ENCODE results near the gene FAM118B. TPM values are rescaled to one million over a fixed set of nuclear protein-coding genes. Genes with fewer than 3 reads are reported as not detected.

Gene FAM118B
- total RNA-seq, 1 donor from 2014 or later = 28.3 TPM

DNA sequence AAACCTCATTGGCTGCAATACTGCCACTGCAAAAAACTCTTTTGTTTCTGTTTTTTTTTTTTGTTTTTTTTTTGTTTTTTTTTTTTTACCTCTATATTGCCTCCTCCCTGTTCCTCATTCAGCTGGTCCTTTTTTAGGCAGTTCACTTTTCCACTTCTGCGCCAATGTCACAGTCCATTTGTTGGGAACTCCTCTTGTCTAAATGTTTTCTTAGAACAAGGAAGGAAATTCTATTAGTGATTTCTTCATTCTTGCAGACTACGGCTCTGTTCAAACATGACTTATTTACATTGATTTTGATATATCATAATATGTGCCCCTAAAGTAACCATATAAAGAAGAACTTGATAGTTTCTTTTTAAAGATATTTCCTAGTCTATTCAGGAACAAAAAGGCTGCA, 2.9 kb downstream of the FAM118B start:
- peaks cover 61% of the 10 kb centered on the region for H4K20me1 ChIP-seq (ENCODE audit: insufficient read depth, low read length)
- peaks cover 13% of the 10 kb centered on the region for H3K4me1 ChIP-seq (ENCODE audit: insufficient read depth, low read length)
- no peak overlapping the region for H3K4me3 ChIP-seq (ENCODE audit: insufficient read depth, low read depth, low read length)
- FAIRE-seq (no peak), DNase-seq (ENCODE audit: low read depth) (no peak)
- H3K36me3 Mint-ChIP-seq (ENCODE audit: low read depth, unreplicated experiment) = no peaks in the 10 kb centered on the region
- no peak overlapping the region for H3K9ac ChIP-seq (ENCODE audit: low read length)
- no peak overlapping the region for H3K4me2 ChIP-seq (ENCODE audit: low read length)
- peaks cover 4% of the 10 kb centered on the region for H3K36me3 ChIP-seq (ENCODE audit: insufficient read depth, low read length)
- no peaks in the 10 kb centered on the region for H3K9me3 Mint-ChIP-seq (ENCODE audit: unreplicated experiment)
- no peaks in the 10 kb centered on the region for H3K27me3 ChIP-seq (ENCODE audit: insufficient read depth, low read length)
- H3K27me3 Mint-ChIP-seq (ENCODE audit: low read depth, unreplicated experiment) = no peaks in the 10 kb centered on the region
- H3K27ac Mint-ChIP-seq (ENCODE audit: unreplicated experiment) = no peak overlapping the region
- no peak overlapping the region for H3K4me3 Mint-ChIP-seq (ENCODE audit: unreplicated experiment)
- no peak overlapping the region for H2AFZ ChIP-seq (ENCODE audit: low read depth, low read length)
- H3K4me1 Mint-ChIP-seq (ENCODE audit: low read depth, unreplicated experiment) = peaks cover 10% of the 10 kb centered on the region
- H3K27ac ChIP-seq (ENCODE audit: low read depth, low read length) = no peak overlapping the region
- H3K9me3 ChIP-seq (ENCODE audit: insufficient read depth, low read depth, low read length) = no peaks in the 10 kb centered on the region
- peaks cover 86% of the 10 kb centered on the region for H3K79me2 ChIP-seq (ENCODE audit: insufficient read depth, low read length)
- TF ChIP-seq, protein P1, sequence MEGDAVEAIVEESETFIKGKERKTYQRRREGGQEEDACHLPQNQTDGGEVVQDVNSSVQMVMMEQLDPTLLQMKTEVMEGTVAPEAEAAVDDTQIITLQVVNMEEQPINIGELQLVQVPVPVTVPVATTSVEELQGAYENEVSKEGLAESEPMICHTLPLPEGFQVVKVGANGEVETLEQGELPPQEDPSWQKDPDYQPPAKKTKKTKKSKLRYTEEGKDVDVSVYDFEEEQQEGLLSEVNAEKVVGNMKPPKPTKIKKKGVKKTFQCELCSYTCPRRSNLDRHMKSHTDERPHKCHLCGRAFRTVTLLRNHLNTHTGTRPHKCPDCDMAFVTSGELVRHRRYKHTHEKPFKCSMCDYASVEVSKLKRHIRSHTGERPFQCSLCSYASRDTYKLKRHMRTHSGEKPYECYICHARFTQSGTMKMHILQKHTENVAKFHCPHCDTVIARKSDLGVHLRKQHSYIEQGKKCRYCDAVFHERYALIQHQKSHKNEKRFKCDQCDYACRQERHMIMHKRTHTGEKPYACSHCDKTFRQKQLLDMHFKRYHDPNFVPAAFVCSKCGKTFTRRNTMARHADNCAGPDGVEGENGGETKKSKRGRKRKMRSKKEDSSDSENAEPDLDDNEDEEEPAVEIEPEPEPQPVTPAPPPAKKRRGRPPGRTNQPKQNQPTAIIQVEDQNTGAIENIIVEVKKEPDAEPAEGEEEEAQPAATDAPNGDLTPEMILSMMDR (IDR thresholded peaks at IDR 0.05; ENCODE audit: insufficient read depth, low read depth, low read length) = no peak
- no peak for TF ChIP-seq EZH2 (IDR thresholded peaks at IDR 0.05; ENCODE audit: insufficient read depth, low read length)

DNA sequence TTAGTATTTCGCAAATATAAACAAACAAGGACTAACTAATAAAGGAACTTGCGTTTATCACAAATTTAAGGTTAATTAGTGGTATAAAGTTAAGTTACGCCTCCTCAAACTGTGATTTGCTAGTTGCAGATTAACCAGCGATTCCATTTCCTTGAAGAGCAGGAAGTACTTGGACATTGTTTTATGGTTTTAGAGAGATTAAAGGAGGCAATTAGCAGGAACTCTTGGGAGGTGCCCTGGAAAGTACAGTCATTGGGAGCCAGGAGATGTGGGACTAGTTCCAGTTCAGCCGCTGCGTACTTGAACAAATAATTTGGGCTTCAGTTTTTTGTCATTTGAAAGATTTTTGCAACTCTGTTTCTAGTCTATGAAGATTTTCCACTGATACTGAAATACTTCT, 3.3 kb downstream of the FAM118B start:
- Histone ChIP-seq H3K79me2 (ENCODE audit: insufficient read depth, low read length) (peaks cover 88% of the 10 kb centered on the region), H4K20me1 (ENCODE audit: insufficient read depth, low read length) (peaks cover 64% of the 10 kb centered on the region), H3K27ac (ENCODE audit: low read depth, low read length) (no peak overlapping the region), H3K9me3 (ENCODE audit: insufficient read depth, low read depth, low read length) (no peaks in the 10 kb centered on the region), H3K9ac (ENCODE audit: low read length) (no peak overlapping the region), H2AFZ (ENCODE audit: low read depth, low read length) (no peak overlapping the region), H3K27me3 (ENCODE audit: insufficient read depth, low read length) (no peaks in the 10 kb centered on the region), H3K36me3 (ENCODE audit: insufficient read depth, low read length) (no peaks in the 10 kb centered on the region), H3K4me2 (ENCODE audit: low read length) (no peak overlapping the region), H3K4me3 (ENCODE audit: insufficient read depth, low read depth, low read length) (no peak overlapping the region), H3K4me1 (ENCODE audit: insufficient read depth, low read length) (peaks cover 13% of the 10 kb centered on the region)
- H3K9me3 Mint-ChIP-seq (ENCODE audit: unreplicated experiment) = no peaks in the 10 kb centered on the region
- TF ChIP-seq, protein P1 (IDR thresholded peaks at IDR 0.05; ENCODE audit: insufficient read depth, low read depth, low read length) = no peak
- TF ChIP-seq EZH2 (IDR thresholded peaks at IDR 0.05; ENCODE audit: insufficient read depth, low read length) = no peak
- H3K36me3 Mint-ChIP-seq (ENCODE audit: low read depth, unreplicated experiment) = no peaks in the 10 kb centered on the region
- H3K27me3 Mint-ChIP-seq (ENCODE audit: low read depth, unreplicated experiment) = no peaks in the 10 kb centered on the region
- FAIRE-seq (no peak), DNase-seq (ENCODE audit: low read depth) (no peak)
- H3K27ac Mint-ChIP-seq (ENCODE audit: unreplicated experiment) = no peak overlapping the region
- H3K4me1 Mint-ChIP-seq (ENCODE audit: low read depth, unreplicated experiment) = peaks cover 10% of the 10 kb centered on the region
- H3K4me3 Mint-ChIP-seq (ENCODE audit: unreplicated experiment) = no peak overlapping the region

DNA sequence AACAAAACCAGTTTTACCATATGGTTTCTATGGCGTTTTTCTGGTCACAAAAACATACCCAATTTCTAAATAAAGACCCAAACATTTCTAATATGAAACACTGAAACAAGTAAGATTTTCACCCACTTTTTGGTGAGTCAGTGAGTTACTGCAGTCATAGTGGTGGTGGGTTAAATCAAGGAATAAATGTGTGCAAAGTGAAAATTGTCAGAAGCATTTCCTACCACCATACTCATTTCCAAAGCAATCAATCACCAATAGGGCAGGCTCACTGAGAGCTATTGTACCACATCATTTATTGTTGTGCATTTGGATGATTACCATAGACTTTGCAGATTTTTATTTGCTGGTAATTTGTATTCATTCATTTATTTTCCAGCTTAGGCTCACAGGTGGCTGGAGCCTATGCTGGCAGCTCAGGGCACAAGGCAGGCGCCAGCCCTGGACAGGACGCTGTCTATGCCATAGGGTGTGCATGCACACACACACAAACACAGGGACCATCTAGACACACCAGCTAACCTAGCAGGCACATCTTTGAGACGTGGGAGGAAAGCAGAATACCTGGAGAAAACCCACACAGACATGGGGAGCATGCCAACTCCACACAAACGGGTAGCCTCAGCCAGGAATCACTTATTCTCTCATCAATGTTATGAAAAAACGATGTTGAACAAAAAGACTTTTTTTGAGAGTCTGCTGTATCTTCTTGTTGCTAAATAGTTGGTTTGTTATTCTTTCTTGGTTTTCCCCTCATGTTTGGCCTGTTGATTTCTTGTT, 5.1 kb downstream of the FAM118B start:
- H3K4me2 ChIP-seq (ENCODE audit: low read length) = no peak overlapping the region
- no peak for FAIRE-seq
- H3K79me2 ChIP-seq (ENCODE audit: insufficient read depth, low read length) = peaks cover 94% of the 10 kb centered on the region

More for the DNA sequence above, 5.1 kb downstream of the FAM118B start:
- Histone ChIP-seq H3K9ac (ENCODE audit: low read length) (no peak overlapping the region), H3K27ac (ENCODE audit: low read depth, low read length) (no peak overlapping the region), H3K4me3 (ENCODE audit: insufficient read depth, low read depth, low read length) (no peak overlapping the region), H3K9me3 (ENCODE audit: insufficient read depth, low read depth, low read length) (no peaks in the 10 kb centered on the region), H2AFZ (ENCODE audit: low read depth, low read length) (no peak overlapping the region), H3K27me3 (ENCODE audit: insufficient read depth, low read length) (no peaks in the 10 kb centered on the region), H4K20me1 (ENCODE audit: insufficient read depth, low read length) (peaks cover 81% of the 10 kb centered on the region), H3K4me1 (ENCODE audit: insufficient read depth, low read length) (peaks cover 8% of the 10 kb centered on the region), H3K36me3 (ENCODE audit: insufficient read depth, low read length) (no peaks in the 10 kb centered on the region)
- Mint-ChIP-seq H3K27me3 (ENCODE audit: low read depth, unreplicated experiment) (no peaks in the 10 kb centered on the region), H3K36me3 (ENCODE audit: low read depth, unreplicated experiment) (no peaks in the 10 kb centered on the region), H3K4me1 (ENCODE audit: low read depth, unreplicated experiment) (peaks cover 8% of the 10 kb centered on the region), H3K4me3 (ENCODE audit: unreplicated experiment) (peak overlapping the region; percentile 14), H3K27ac (ENCODE audit: unreplicated experiment) (no peak overlapping the region), H3K9me3 (ENCODE audit: unreplicated experiment) (no peaks in the 10 kb centered on the region)
- DNase-seq (ENCODE audit: low read depth) = no peak
- TF ChIP-seq, protein P1 (IDR thresholded peaks at IDR 0.05; ENCODE audit: insufficient read depth, low read depth, low read length) = no peak
- TF ChIP-seq EZH2 (IDR thresholded peaks at IDR 0.05; ENCODE audit: insufficient read depth, low read length) = no peak

All from astrocyte (in vitro differentiated cells and primary cell).